ENCODE measurements around the gene EMC7.
"Not testable (repeated sequence)": the region's sequence is repeated elsewhere in the genome, so short reads cannot be mapped to it uniquely, and the experiment has no call there.

The EMC7 gene

DNA sequence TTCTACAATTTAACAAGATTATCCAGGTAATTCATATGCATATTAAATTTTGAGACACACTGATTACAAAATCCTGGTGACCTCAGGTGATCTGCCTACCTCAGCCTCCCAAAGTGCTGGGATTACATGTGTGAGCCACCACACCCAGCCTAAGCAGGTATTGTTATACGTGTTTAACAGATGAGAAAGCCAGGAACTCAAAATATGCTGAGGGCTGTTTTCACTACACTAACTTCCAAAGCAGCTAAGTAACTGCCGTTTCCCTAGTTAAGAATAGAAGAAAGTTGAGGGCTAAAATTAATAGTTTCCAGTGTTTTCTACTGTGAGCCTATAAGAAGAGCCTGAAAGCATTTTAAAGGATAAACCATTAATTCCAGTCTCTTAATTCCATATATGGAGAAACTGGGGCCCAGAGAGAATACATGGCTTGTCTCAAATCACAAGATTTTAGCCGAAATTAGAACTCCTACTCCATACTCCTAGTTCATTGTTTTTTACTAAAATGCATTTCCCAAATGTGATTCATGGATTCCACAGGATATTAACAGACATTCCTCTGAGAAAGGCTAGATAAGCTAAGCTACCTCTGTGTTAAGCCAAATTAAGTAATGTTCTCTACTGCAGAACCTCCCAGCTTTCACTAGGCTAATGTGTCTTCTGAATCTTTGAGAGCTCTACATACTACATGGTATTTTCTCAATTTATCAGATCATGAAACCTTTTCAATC is 45.6 kb downstream of the EMC7 start:
- H3K9me3 ChIP-seq, result no peaks in the 10 kb centered on the region
- no peaks in the 10 kb centered on the region for H3K27me3 ChIP-seq
- no peaks in the 10 kb centered on the region for H3K36me3 ChIP-seq
- no peak for TF ChIP-seq CTCF (IDR thresholded peaks at IDR 0.05)
- H3K4me1 ChIP-seq (ENCODE audit: control insufficient read depth in 1 of 2, insufficient read depth in 1 of 2, low read depth in 1 of 2, low read length in 1 of 2), result no peaks in the 10 kb centered on the region
- no peak overlapping the region for H3K27ac ChIP-seq
- H3K4me3 ChIP-seq (ENCODE audit: low read depth in 1 of 2, low read length in 1 of 2), result no peak overlapping the region

- TF ChIP-seq CTCF (IDR thresholded peaks at IDR 0.05), result no peak
- H3K4me1 ChIP-seq (ENCODE audit: control insufficient read depth in 1 of 2, insufficient read depth in 1 of 2, low read depth in 1 of 2, low read length in 1 of 2), result no peaks in the 10 kb centered on the region
- no peak overlapping the region for H3K4me3 ChIP-seq (ENCODE audit: low read depth in 1 of 2, low read length in 1 of 2)
- H3K27ac ChIP-seq, result no peak overlapping the region
- no peaks in the 10 kb centered on the region for H3K9me3 ChIP-seq
- H3K27me3 ChIP-seq, result no peaks in the 10 kb centered on the region
- H3K36me3 ChIP-seq, result no peaks in the 10 kb centered on the region
Measured at GRCh38 chr15:34054081-34054707, 47.5 kb downstream of the EMC7 start.

DNA sequence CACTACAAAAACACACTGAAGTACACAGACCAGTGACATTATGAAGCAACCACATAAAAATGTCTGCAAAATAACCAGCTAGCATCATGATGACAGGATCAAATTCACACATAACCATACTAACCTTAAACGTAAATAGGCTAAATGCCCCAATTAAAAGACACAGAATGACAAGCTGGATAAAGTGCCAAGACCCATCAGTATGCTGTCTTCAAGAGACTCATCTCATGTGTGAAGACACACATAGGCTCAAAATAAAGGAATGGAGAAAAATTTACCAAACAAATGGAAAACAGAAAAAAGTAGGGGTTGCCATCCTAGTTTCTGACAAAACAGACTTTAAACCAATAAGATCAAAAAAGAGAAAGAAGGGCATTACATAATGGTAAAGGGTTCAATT is 51.3 kb downstream of the EMC7 start:
- H3K27ac ChIP-seq; H3K27me3 ChIP-seq; H3K4me3 ChIP-seq (ENCODE audit: low read depth in 1 of 2, low read length in 1 of 2); H3K4me1 ChIP-seq (ENCODE audit: control insufficient read depth in 1 of 2, insufficient read depth in 1 of 2, low read depth in 1 of 2, low read length in 1 of 2); H3K36me3 ChIP-seq; H3K9me3 ChIP-seq: not testable (repeated sequence)

- TF ChIP-seq CTCF (IDR thresholded peaks at IDR 0.05), result no peak
- no peaks in the 10 kb centered on the region for H3K4me1 ChIP-seq (ENCODE audit: control insufficient read depth in 1 of 2, insufficient read depth in 1 of 2, low read depth in 1 of 2, low read length in 1 of 2)
- no peak overlapping the region for H3K27ac ChIP-seq
- H3K36me3 ChIP-seq, result no peaks in the 10 kb centered on the region
- no peak overlapping the region for H3K4me3 ChIP-seq (ENCODE audit: low read depth in 1 of 2, low read length in 1 of 2)
- H3K27me3 ChIP-seq, result no peaks in the 10 kb centered on the region
- no peaks in the 10 kb centered on the region for H3K9me3 ChIP-seq
Measured at GRCh38 chr15:34049112-34049511, 52.5 kb downstream of the EMC7 start.

- H3K4me3 ChIP-seq (ENCODE audit: low read depth in 1 of 2, low read length in 1 of 2), result no peak overlapping the region
- H3K27ac ChIP-seq, result no peak overlapping the region
- H3K4me1 ChIP-seq (ENCODE audit: control insufficient read depth in 1 of 2, insufficient read depth in 1 of 2, low read depth in 1 of 2, low read length in 1 of 2), result no peaks in the 10 kb centered on the region
- H3K9me3 ChIP-seq, result no peaks in the 10 kb centered on the region
- no peak for TF ChIP-seq CTCF (IDR thresholded peaks at IDR 0.05)
- H3K27me3 ChIP-seq, result no peaks in the 10 kb centered on the region
- no peaks in the 10 kb centered on the region for H3K36me3 ChIP-seq
Measured at GRCh38 chr15:34047893-34048775, 53.5 kb downstream of the EMC7 start.
